ENCODE data around the gene LSAMP.

Gene LSAMP

DNA sequence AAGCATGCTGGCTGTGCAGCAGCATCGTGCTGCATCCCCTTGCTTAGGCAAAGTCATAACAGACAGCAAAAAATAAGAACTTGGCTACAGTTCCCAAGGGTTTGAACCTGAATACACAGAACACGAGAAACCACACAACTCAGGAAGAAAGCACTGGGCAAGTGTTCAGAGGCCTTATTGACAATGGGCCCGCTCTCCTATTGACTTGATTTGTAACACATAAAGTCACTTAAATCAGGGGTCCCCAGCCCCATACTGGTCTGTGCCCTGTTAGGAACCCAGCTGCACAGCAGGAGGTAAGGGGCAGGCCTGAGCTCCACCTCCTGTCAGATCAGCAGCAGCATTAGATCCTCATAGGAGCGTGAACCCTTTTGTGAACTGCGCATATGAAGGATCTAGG is 145.1 kb downstream of the LSAMP start:
- H3K4me3 ChIP-seq (ENCODE audit: low read depth in 1 of 2, low read length in 1 of 2), result no peak overlapping the region
- no peaks in the 10 kb centered on the region for H3K27me3 ChIP-seq
- TF ChIP-seq, protein P1, sequence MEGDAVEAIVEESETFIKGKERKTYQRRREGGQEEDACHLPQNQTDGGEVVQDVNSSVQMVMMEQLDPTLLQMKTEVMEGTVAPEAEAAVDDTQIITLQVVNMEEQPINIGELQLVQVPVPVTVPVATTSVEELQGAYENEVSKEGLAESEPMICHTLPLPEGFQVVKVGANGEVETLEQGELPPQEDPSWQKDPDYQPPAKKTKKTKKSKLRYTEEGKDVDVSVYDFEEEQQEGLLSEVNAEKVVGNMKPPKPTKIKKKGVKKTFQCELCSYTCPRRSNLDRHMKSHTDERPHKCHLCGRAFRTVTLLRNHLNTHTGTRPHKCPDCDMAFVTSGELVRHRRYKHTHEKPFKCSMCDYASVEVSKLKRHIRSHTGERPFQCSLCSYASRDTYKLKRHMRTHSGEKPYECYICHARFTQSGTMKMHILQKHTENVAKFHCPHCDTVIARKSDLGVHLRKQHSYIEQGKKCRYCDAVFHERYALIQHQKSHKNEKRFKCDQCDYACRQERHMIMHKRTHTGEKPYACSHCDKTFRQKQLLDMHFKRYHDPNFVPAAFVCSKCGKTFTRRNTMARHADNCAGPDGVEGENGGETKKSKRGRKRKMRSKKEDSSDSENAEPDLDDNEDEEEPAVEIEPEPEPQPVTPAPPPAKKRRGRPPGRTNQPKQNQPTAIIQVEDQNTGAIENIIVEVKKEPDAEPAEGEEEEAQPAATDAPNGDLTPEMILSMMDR (IDR thresholded peaks at IDR 0.05), result no peak
- no peaks in the 10 kb centered on the region for H3K36me3 ChIP-seq
- H3K9me3 ChIP-seq, result no peaks in the 10 kb centered on the region
- no peaks in the 10 kb centered on the region for H3K4me1 ChIP-seq (ENCODE audit: control insufficient read depth in 1 of 2, insufficient read depth in 1 of 2, low read depth in 1 of 2, low read length in 1 of 2)
- no peak overlapping the region for H3K27ac ChIP-seq

DNA sequence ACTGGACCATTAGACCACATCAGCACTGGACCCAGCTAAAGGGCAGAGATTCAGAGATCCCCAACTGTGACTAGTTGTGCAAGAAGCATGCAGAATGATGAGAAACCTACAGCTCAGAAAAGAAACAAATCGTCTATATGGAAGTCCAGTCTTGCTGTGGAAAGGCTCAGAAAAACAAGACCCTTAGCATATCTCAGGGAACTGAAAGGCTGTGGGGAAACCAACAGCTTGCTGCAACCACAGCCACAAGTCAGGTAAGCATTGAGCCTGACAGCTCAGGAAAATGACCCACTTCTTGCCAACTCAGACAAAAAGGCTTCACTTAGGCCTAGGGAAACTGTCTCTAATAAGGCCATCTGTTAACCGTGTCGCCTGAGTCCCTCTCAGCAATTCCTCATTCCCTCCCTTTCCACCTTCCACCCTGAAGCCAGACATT is 145.6 kb downstream of the LSAMP start:
- Histone ChIP-seq H3K4me1 (ENCODE audit: control insufficient read depth in 1 of 2, insufficient read depth in 1 of 2, low read depth in 1 of 2, low read length in 1 of 2) (no peaks in the 10 kb centered on the region), H3K9me3 (no peaks in the 10 kb centered on the region), H3K27me3 (no peaks in the 10 kb centered on the region), H3K27ac (no peak overlapping the region), H3K36me3 (no peaks in the 10 kb centered on the region), H3K4me3 (ENCODE audit: low read depth in 1 of 2, low read length in 1 of 2) (no peak overlapping the region)
- TF ChIP-seq, protein P1 (IDR thresholded peaks at IDR 0.05), result no peak

DNA sequence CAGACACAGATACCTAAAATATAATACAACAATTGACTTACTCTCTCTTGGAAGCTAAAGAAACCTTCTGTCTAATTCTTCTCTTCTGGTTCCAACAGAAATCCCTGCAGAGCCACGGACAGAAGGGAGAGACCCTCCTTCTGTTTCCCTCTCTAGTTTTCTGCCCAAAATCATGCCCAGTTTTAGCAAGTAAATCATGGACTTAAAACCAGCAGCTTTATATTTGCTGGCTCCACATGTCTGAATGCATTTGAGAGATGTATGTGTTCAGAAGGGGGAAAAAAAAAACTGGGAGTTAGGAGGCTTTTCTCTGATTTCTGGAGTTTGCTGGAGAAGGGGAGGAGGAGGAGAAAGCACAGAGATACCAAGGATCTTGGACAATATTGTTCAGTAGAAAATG is 147.1 kb downstream of the LSAMP start:
- Histone ChIP-seq H3K27me3 (no peaks in the 10 kb centered on the region), H3K36me3 (no peaks in the 10 kb centered on the region), H3K27ac (no peak overlapping the region), H3K9me3 (no peaks in the 10 kb centered on the region), H3K4me1 (ENCODE audit: control insufficient read depth in 1 of 2, insufficient read depth in 1 of 2, low read depth in 1 of 2, low read length in 1 of 2) (no peaks in the 10 kb centered on the region), H3K4me3 (ENCODE audit: low read depth in 1 of 2, low read length in 1 of 2) (no peak overlapping the region)
- TF ChIP-seq, protein P1 (IDR thresholded peaks at IDR 0.05), result no peak

DNA sequence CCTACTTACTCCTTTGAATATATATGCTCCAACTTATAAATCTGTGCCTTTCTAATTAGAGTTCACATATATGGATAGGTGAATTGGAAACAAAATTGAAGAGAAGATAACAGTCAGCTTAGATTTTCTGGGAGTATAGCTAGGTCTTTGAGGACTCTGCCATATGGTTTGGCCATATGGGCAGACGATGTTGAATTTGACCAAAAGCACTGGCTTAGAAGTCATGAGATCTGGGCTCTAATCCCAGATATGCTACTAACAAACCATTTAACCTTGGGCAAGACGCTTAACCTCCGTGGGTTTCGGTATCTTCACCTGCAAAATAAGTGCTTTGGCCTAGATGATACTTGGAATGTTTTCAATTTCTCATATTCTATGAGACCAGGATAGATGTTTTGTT is 154.1 kb downstream of the LSAMP start:
- TF ChIP-seq, protein P1 (IDR thresholded peaks at IDR 0.05), result no peak
- Histone ChIP-seq H3K27ac (no peak overlapping the region), H3K36me3 (no peaks in the 10 kb centered on the region), H3K4me1 (ENCODE audit: control insufficient read depth in 1 of 2, insufficient read depth in 1 of 2, low read depth in 1 of 2, low read length in 1 of 2) (no peaks in the 10 kb centered on the region), H3K27me3 (no peaks in the 10 kb centered on the region), H3K9me3 (no peaks in the 10 kb centered on the region), H3K4me3 (ENCODE audit: low read depth in 1 of 2, low read length in 1 of 2) (no peak overlapping the region)

DNA sequence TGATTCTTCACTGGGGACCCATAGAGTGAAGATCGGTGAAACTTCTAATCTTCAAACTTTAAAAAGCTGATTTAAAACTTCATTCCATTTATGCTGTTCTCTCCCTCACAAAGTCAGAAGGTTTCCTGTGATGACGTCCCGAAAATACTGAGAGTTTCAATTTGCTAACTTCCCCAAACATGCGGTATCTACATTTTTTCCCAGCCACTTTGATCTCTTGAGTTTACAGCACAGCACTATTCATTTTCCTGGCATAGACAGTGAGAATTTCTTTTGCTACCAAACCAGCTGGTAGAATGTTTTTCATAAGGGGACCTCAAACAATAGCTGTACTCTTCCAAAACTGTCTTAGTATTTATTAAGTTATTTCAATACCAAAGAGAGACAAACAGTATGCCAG is 156.8 kb downstream of the LSAMP start:
- H3K27me3 ChIP-seq, result no peaks in the 10 kb centered on the region
- no peaks in the 10 kb centered on the region for H3K4me1 ChIP-seq (ENCODE audit: control insufficient read depth in 1 of 2, insufficient read depth in 1 of 2, low read depth in 1 of 2, low read length in 1 of 2)
- no peak overlapping the region for H3K27ac ChIP-seq
- H3K9me3 ChIP-seq, result no peaks in the 10 kb centered on the region
- no peak overlapping the region for H3K4me3 ChIP-seq (ENCODE audit: low read depth in 1 of 2, low read length in 1 of 2)
- no peaks in the 10 kb centered on the region for H3K36me3 ChIP-seq
- TF ChIP-seq, protein P1 (IDR thresholded peaks at IDR 0.05), result no peak
